ENCODE measurements around the gene HLA-DOA. TPM values are rescaled to one million over a fixed set of nuclear protein-coding genes. Genes with fewer than 3 reads are reported as not detected.
A peak's percentile ranks its signal among the peaks of the same experiment; 100 is the strongest.

Gene HLA-DOA
- total and polyA plus RNA-seq, 5 experiments from 2014 or later = 26.4 to 61.0 (median 50.7) TPM

DNA sequence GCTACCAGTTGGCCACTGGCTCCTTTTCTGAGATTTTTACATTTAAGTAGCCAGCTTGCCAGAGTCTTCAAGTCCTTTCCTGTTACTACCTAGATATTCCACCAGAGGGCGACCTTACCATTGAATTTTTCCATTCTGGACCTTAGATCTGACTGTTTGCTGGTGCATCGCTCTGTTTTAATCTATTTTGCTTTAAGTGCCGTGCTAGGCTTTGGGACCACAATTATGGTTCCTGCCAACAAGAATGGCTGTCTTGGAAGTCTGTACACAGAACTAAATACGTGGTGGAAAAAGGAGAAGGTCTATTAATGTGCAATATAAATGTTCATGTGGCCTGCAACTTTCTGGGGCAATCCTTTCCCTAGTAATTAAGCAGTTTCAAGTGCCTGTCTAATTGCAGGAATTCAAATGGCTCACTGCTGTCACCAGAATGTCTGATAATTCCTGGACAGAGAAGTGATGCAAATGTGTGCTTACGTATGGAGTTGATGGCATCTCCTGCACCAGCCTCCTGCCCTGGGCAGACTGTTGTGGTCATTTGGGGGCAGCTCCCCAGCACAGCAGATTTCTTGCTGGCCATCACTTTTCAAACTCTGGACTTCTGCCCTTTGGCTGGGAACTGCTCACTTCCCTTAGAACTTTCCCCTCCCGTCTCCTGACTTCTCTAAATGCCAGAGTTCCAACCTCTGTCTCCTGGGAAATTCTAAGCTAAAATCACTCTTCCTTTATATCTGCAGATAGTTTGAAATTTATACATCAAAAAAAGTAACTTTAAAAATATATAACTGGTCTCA lies 5.6 kb upstream of the HLA-DOA start:
- ATAC-seq (peak; percentile 78 to 80), DNase-seq (peak in 9 of 10 donors; percentile 39 to 84 (median 75))
- no peaks in the 10 kb centered on the region for H3K36me3 Mint-ChIP-seq
- H3K9me3 Mint-ChIP-seq = no peaks in the 10 kb centered on the region
- H3K27ac Mint-ChIP-seq = peak overlapping the region in 2 of 10 donors; percentile 11 to 53
- H3K4me1 Mint-ChIP-seq = peaks cover 23 to 50% (median 34%) of the 10 kb centered on the region in 4 donors
- POLR2A ChIA-PET = interaction anchor here (1.4 to 2.1 kb wide), 3 partner anchors 44 to 234 kb away, joined by 4 to 9 read pairs (median 6); no protein-coding TSS in a partner anchor
- peaks cover 0 to 3% (median 0%) of the 10 kb centered on the region in 5 donors for H3K27me3 Mint-ChIP-seq
- H3K4me3 Mint-ChIP-seq = peak overlapping the region in 1 of 10 donors; percentile 6

- DNase-seq = no peak
- Mint-ChIP-seq H3K9me3 (no peaks in the 10 kb centered on the region), H3K4me3 (no peak overlapping the region), H3K27me3 (peaks cover 0 to 3% (median 0%) of the 10 kb centered on the region in 5 donors), H3K36me3 (no peaks in the 10 kb centered on the region), H3K4me1 (peaks cover 24 to 48% (median 32%) of the 10 kb centered on the region in 4 donors), H3K27ac (no peak overlapping the region)
- ATAC-seq = no peak
- POLR2A ChIA-PET = interaction anchor here (1.8 to 2.1 kb wide), 2 partner anchors 42 to 235 kb away, joined by 6 to 9 read pairs; no protein-coding TSS in a partner anchor
Measured at GRCh38 chr6:33013608-33014007, 4.2 kb upstream of the HLA-DOA start.

DNA sequence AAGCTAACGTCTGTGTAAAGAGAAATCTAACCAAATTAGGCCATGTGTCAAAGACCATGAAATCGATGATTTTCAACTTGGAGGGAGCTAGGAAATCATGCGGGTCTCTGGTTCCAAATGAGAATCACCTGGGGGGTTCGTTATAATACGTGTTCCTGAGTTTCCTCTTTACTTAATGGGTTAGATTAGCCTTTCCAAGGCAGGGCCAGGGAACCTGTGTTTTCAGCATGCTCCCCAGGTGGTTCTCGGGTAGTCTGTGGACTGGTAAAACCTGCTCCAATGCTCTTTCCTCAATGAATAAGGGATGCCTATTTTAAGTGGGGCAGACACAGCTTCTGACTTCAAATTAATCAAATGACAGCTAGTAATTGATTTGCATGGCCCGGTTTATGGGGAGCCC lies 965 bp upstream of the HLA-DOA start:
- H3K27me3 Mint-ChIP-seq = peaks cover 0 to 1% (median 0%) of the 10 kb centered on the region in 5 donors
- peaks cover 31 to 38% (median 36%) of the 10 kb centered on the region in 4 donors for H3K4me1 Mint-ChIP-seq
- POLR2A ChIA-PET = interaction anchor here (0.5 to 4.0 kb wide), 5 partner anchors 14 to 308 kb away, joined by 3 to 12 read pairs (median 4); no protein-coding TSS in a partner anchor
- no peaks in the 10 kb centered on the region for H3K9me3 Mint-ChIP-seq
- H3K4me3 Mint-ChIP-seq = no peak overlapping the region
- DNase-seq (no peak), ATAC-seq (no peak)
- H3K36me3 Mint-ChIP-seq = peaks cover 0 to 10% (median 7%) of the 10 kb centered on the region in 3 donors
- H3K27ac Mint-ChIP-seq = peak overlapping the region in 4 of 10 donors; percentile 13 to 77 (median 42)

DNA sequence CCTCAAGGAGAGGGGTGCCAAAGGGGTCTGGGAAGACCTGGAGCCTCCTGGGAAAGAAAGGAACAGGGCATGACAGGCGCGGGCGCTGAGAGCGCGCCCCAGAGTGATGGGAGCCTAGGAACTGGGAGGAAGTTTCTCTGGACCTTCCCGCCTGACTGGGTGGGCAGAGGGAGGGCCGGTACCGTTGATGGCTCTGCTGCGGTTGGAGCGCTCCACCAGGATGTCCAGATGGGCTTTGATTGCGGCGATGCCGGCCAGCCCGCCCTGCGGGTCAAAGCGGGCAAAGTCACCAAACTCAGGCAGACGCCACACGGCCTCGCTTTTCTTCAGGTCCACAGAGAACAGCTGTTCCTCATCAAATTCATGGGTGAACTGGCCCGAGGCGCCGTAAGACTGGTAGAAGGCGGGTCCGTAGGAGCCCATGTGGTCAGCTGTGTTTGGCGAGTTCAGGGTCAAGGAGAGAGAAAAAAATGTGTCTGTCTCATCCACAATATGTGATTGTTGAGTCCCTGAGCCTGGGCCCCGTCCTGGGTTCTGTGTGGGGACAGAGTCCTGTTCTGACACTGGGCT lies 1.5 kb downstream of the HLA-DOA start:
- POLR2A ChIA-PET = interaction anchor here (0.6 to 4.0 kb wide), 5 partner anchors 8 to 65 kb away, joined by 3 to 12 read pairs (median 5); no protein-coding TSS in a partner anchor
- H3K4me3 Mint-ChIP-seq = peak overlapping the region; percentile 87 to 99 (median 96)
- peaks cover 0 to 10% (median 7%) of the 10 kb centered on the region in 3 donors for H3K36me3 Mint-ChIP-seq
- ATAC-seq (no peak), DNase-seq (no peak)
- no peaks in the 10 kb centered on the region for H3K9me3 Mint-ChIP-seq
- H3K27me3 Mint-ChIP-seq = no peaks in the 10 kb centered on the region
- peaks cover 27 to 34% (median 29%) of the 10 kb centered on the region in 4 donors for H3K4me1 Mint-ChIP-seq
- H3K27ac Mint-ChIP-seq = peak overlapping the region; percentile 25 to 96 (median 94)

- H3K27ac Mint-ChIP-seq = peak overlapping the region in 4 of 10 donors; percentile 16 to 49 (median 33)
Measured at GRCh38 chr6:33004940-33005339, 4.5 kb downstream of the HLA-DOA start.

GRCh38 chr6:33001685-33002084 lies 7.7 kb downstream of the HLA-DOA start:
- Mint-ChIP-seq H3K9me3 (no peaks in the 10 kb centered on the region), H3K27ac (no peak overlapping the region), H3K4me3 (no peak overlapping the region), H3K4me1 (peaks cover 8 to 12% (median 10%) of the 10 kb centered on the region in 4 donors), H3K36me3 (peaks cover 0 to 5% (median under 1%) of the 10 kb centered on the region in 3 donors), H3K27me3 (peaks cover 1 to 13% (median 3%) of the 10 kb centered on the region in 5 donors)
- ATAC-seq = no peak
- POLR2A ChIA-PET = no interaction called here
- DNase-seq = no peak

More at GRCh38 chr6:33004940-33005339, 4.5 kb downstream of the HLA-DOA start:
- Mint-ChIP-seq H3K27me3 (peaks cover 0 to 2% (median 0%) of the 10 kb centered on the region in 5 donors), H3K4me1 (peaks cover 31 to 37% (median 35%) of the 10 kb centered on the region in 4 donors), H3K9me3 (no peaks in the 10 kb centered on the region), H3K36me3 (peaks cover 0 to 10% (median 7%) of the 10 kb centered on the region in 3 donors), H3K4me3 (no peak overlapping the region)
- DNase-seq (no peak), ATAC-seq (no peak)
- POLR2A ChIA-PET = interaction anchor here (1.3 kb wide), 1 partner anchor 33 kb away, joined by 3 read pairs; no protein-coding TSS in a partner anchor

DNA sequence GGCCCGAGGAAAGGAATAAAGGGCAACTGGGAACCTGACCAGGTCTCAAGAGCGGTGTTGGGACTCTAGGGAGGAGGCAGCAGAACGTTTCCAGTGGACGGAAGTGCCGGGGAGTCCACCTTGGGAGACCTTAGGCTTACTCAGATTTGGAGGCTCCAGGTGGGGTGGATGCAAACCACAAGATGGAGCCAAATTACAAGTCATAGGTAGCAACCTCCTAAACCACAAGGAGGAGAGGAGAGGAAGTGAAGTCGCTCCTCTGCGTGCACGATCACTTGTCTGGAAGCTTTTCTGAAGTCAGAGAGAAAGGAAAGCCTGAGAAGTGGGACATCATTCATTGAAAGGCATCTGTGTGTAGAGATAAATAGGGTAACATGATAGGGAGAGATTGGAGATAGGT lies 9.3 kb downstream of the HLA-DOA start:
- H3K4me1 Mint-ChIP-seq = peaks cover 4 to 9% (median 8%) of the 10 kb centered on the region in 4 donors
- peak overlapping the region in 3 of 10 donors; percentile 3 to 9 (median 3) for H3K4me3 Mint-ChIP-seq
- H3K36me3 Mint-ChIP-seq = no peaks in the 10 kb centered on the region
- H3K27ac Mint-ChIP-seq = peak overlapping the region in 5 of 10 donors; percentile 15 to 66 (median 43)
- no peaks in the 10 kb centered on the region for H3K9me3 Mint-ChIP-seq
- H3K27me3 Mint-ChIP-seq = peaks cover 1 to 13% (median 4%) of the 10 kb centered on the region in 5 donors
- ATAC-seq (peak; percentile 72 to 86), DNase-seq (peak in 6 of 10 donors; percentile 17 to 69 (median 36))
- POLR2A ChIA-PET = interaction anchor here (1.9 kb wide), 1 partner anchor 9 kb away, joined by 6 read pairs; no protein-coding TSS in a partner anchor

- H3K27ac Mint-ChIP-seq = no peak overlapping the region
- POLR2A ChIA-PET = no interaction called here
Measured at GRCh38 chr6:32995448-32995847, 13.9 kb downstream of the HLA-DOA start.

GRCh38 chr6:32993363-32993973 lies 15.9 kb downstream of the HLA-DOA start:
- Mint-ChIP-seq H3K27me3 (peaks cover 3 to 20% (median 6%) of the 10 kb centered on the region in 5 donors), H3K27ac (no peak overlapping the region), H3K36me3 (no peaks in the 10 kb centered on the region), H3K9me3 (no peaks in the 10 kb centered on the region), H3K4me1 (no peaks in the 10 kb centered on the region), H3K4me3 (no peak overlapping the region)
- no peak for ATAC-seq
- POLR2A ChIA-PET = interaction anchor here (1.1 to 1.2 kb wide), 2 partner anchors 22 to 23 kb away, joined by 4 read pairs; no protein-coding TSS in a partner anchor
- DNase-seq = no peak

More at GRCh38 chr6:32995448-32995847, 13.9 kb downstream of the HLA-DOA start:
- H3K9me3 Mint-ChIP-seq = no peaks in the 10 kb centered on the region
- peaks cover 4 to 7% (median 7%) of the 10 kb centered on the region in 4 donors for H3K4me1 Mint-ChIP-seq
- no peak overlapping the region for H3K4me3 Mint-ChIP-seq
- DNase-seq (no peak), ATAC-seq (no peak)
- no peaks in the 10 kb centered on the region for H3K36me3 Mint-ChIP-seq
- H3K27me3 Mint-ChIP-seq = peaks cover 4 to 22% (median 6%) of the 10 kb centered on the region in 5 donors

- no peak overlapping the region for H3K27ac Mint-ChIP-seq
- ATAC-seq (no peak), DNase-seq (no peak)
- H3K27me3 Mint-ChIP-seq = peaks cover 3 to 9% (median 4%) of the 10 kb centered on the region in 5 donors
- no peak overlapping the region for H3K4me3 Mint-ChIP-seq
- H3K4me1 Mint-ChIP-seq = no peaks in the 10 kb centered on the region
- no peaks in the 10 kb centered on the region for H3K36me3 Mint-ChIP-seq
- POLR2A ChIA-PET = no interaction called here
- H3K9me3 Mint-ChIP-seq = no peaks in the 10 kb centered on the region
Measured at GRCh38 chr6:32991972-32992371, 17.4 kb downstream of the HLA-DOA start.

DNA sequence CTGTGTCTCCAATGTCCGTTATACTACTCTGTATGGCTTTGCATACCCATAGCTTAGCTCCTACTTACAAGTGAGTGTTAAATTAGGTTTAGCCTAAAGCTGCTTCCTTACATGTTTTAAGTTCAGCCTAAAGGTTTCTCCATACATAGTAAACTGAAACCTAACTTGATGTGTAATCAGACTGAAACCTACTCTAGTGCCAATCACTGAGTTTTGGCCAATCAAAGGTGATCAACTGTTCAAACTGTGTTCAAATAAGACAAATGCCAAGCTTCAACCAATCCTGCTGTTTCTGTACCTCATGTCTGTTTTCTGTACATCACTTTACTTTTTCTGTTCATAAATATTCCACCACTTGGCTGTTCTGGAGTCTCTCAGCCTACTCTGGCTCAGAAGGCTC lies 20.0 kb downstream of the HLA-DOA start:
- POLR2A ChIA-PET = interaction anchor here (0.6 to 2.3 kb wide), 3 partner anchors 16 to 851 kb away, joined by 3 to 13 read pairs (median 7); no protein-coding TSS in a partner anchor
- ATAC-seq = no peak
- no peak overlapping the region for H3K27ac Mint-ChIP-seq

More for the DNA sequence above, 20.0 kb downstream of the HLA-DOA start:
- H3K4me3 Mint-ChIP-seq = no peak overlapping the region
- peaks cover 3 to 8% (median 5%) of the 10 kb centered on the region in 4 donors for H3K4me1 Mint-ChIP-seq
- DNase-seq = no peak
- H3K9me3 Mint-ChIP-seq = no peaks in the 10 kb centered on the region
- H3K36me3 Mint-ChIP-seq = no peaks in the 10 kb centered on the region
- peaks cover 0 to 9% (median 3%) of the 10 kb centered on the region in 5 donors for H3K27me3 Mint-ChIP-seq
